Spleen (tissue), 11 donors: ENCODE measurements around the gene FCAMR. TPM values are rescaled to one million over a fixed set of nuclear protein-coding genes. Genes with fewer than 3 reads are reported as not detected.

Source experiments
- DNase-seq: peaks from one replicate; pipeline ENCODE4 v3.0.0-alpha.2; 2020
- H3K27ac ChIP-seq, 8 donors: fragments of 200-600 bp; sonication (generic) in 7 of 8; 1 replicate in 4 of 8; 2 replicates in 4 of 8; pipeline versions ENCODE4 v1.5.0 to v1.8.0; 2016 to 2021; ENCODE audit warnings: inconsistent platforms in 4 of 8, mild to moderate bottlenecking in 4 of 8, moderate library complexity in 1 of 8
- H3K27me3 ChIP-seq, 7 donors: fragments of 200-600 bp; sonication (generic) in 6 of 7; replicated peaks in 1 of 7; 1 replicate in 4 of 7; 2 replicates in 3 of 7; pipeline versions ENCODE4 v1.5.0 to v1.8.0; 2016 to 2021; ENCODE audit warnings: inconsistent platforms in 3 of 7, mild to moderate bottlenecking in 1 of 7
- H3K36me3 ChIP-seq, 6 donors: fragments of 200-600 bp; sonication (generic) in 5 of 6; 1 replicate in 4 of 6; 2 replicates in 2 of 6; pipeline versions ENCODE4 v1.5.0 to v1.8.0; 2016 to 2021; ENCODE audit warnings: inconsistent platforms in 2 of 6
- H3K4me1 ChIP-seq, 6 donors: fragments of 200-600 bp; sonication (generic) in 5 of 6; 1 replicate in 3 of 6; 2 replicates in 3 of 6; pipeline versions ENCODE4 v1.5.0 to v1.8.0; 2016 to 2021; ENCODE audit warnings: inconsistent platforms in 3 of 6
- H3K4me3 ChIP-seq, 8 donors: fragments of 200-600 bp; sonication (generic) in 7 of 8; 1 replicate in 4 of 8; 2 replicates in 4 of 8; pipeline versions ENCODE4 v1.5.0 to v1.8.0; 2016 to 2021; ENCODE audit warnings: inconsistent platforms in 4 of 8, mild to moderate bottlenecking in 4 of 8, moderate library complexity in 2 of 8
- H3K9me3 ChIP-seq, 8 donors: fragments of 200-600 bp; sonication (generic) in 7 of 8; 1 replicate in 4 of 8; 2 replicates in 4 of 8; pipeline versions ENCODE4 v1.5.0 to v1.8.0; 2016 to 2021; ENCODE audit warnings: inconsistent platforms in 4 of 8
- CTCF ChIP-seq, 11 experiments: fragments of 200-600 bp in 7 of 11; fragments of 450-650 bp in 4 of 11; sonication (generic) in 4 of 11; IDR thresholded peaks in 8 of 11; conservative IDR thresholded peaks in 3 of 11; 1 replicate in 7 of 11; 2 replicates in 4 of 11; pipeline versions ENCODE4 v1.4.0 to v1.8.0; 2016 to 2021; ENCODE audit warnings: antibody characterized with exemption in 11 of 11, inconsistent platforms in 4 of 11, mild to moderate bottlenecking in 1 of 11
- POLR2A ChIP-seq, 3 donors: fragments of 450-650 bp; IDR thresholded peaks; one replicate each; pipeline ENCODE4 v1.5.1; 2017; ENCODE audit warnings: antibody characterized with exemption in 3 of 3, mild to moderate bottlenecking in 1 of 3
- POLR2AphosphoS5 ChIP-seq, 3 donors: sonication (generic); formaldehyde crosslinking; IDR thresholded peaks; one replicate each; pipeline ENCODE4 v1.5.1; 2017; ENCODE audit warnings: antibody characterized with exemption in 3 of 3
- WGBS, 5 donors: extraction: QIAGEN DNeasy Blood & Tissue Kit in 3 of 5; methylation state at CpG; one replicate each; pipeline versions ENCODE4 v1.1.5 to v1.1.7; 2013 to 2018; 5-methylcytosine and 5-hydroxymethylcytosine counted together
- intact Hi-C: fragments of 100-400 bp; cut with DNase I; formaldehyde crosslinking; loops from one replicate; pipeline ENCODE4 v1.15.0; 2023; ENCODE audit warnings: low total_unique reads
- polyA plus RNA-seq, 3 donors: library from polyadenylated mRNA; stranded (reverse); fragments of 200-250 nt; gene quantifications; one replicate each; pipeline ENCODE4 v1.2.1, GENCODE V29; 2013
- total RNA-seq, 7 donors: library from RNA; depleted of rRNA in 3 of 7; stranded (reverse); fragments of >200 nt in 3 of 7; fragmentation: NEBNext Ultra II Directional in 4 of 7; extraction: Animal tissue kit (Norgen Biotek cat#: 25700) in 4 of 7; gene quantifications; one replicate each; pipeline versions ENCODE4 v1.1.0 to v1.2.1, GENCODE V29; 2016 to 2021
- donor health status: healthy with polysubstance abuse.
- donor health status: DM: no; HTN: no; CAD: no; lungs with moderate emphysema.
- donor health status: DM: no; HTN: no; CAD: no.
- donor health status: Bipolar disorder and iron deficiency.
- donor health status: healthy.
- donor health status: DM: no; HTN: no; CAD: no.
- donor health status: DM: yes; HTN: yes; CAD: no.

Gene FCAMR
- total and polyA plus RNA-seq, 10 donors = 0.16 to 1.3 (median 0.38) TPM; not detected in 2

- Histone ChIP-seq H3K27me3 (no peaks in the 10 kb centered on the region), H3K4me3 (no peak overlapping the region), H3K4me1 (peaks cover 0 to 8% (median 0%) of the 10 kb centered on the region in 6 donors), H3K27ac (no peak overlapping the region), H3K9me3 (no peaks in the 10 kb centered on the region), H3K36me3 (no peaks in the 10 kb centered on the region)
- intact Hi-C loops = loop anchor here (10.0 kb wide), 1 partner anchor 70 kb away; no protein-coding TSS in a partner anchor
- TF ChIP-seq CTCF (IDR thresholded peaks at IDR 0.05 in 8 of 11, conservative IDR thresholded peaks at IDR 0.05 in 3 of 11) (peak; percentile 41 to 82 (median 67)), POLR2AphosphoS5 (IDR thresholded peaks at IDR 0.05) (no peak)
- DNase-seq = no peak
- 36 to 51% (median 40%) methylated on average over 9 of the region's 9 CpGs for WGBS, 5 donors
Observed at GRCh38 chr1:207004931-207005830, 34.9 kb upstream of the FCAMR start.

- H3K27me3 ChIP-seq = no peaks in the 10 kb centered on the region
- intact Hi-C loops = loop anchor here (10.0 kb wide), 1 partner anchor 72 kb away; no protein-coding TSS in a partner anchor
- WGBS, 5 donors = 88 to 98% (median 95%) methylated on average over 4 of the region's 4 CpGs
- no peak overlapping the region for H3K4me3 ChIP-seq
- peaks cover 0 to 8% (median 0%) of the 10 kb centered on the region in 6 donors for H3K4me1 ChIP-seq
- no peaks in the 10 kb centered on the region for H3K36me3 ChIP-seq
- no peak overlapping the region for H3K27ac ChIP-seq
- TF ChIP-seq POLR2A (IDR thresholded peaks at IDR 0.05) = no peak
- no peak for TF ChIP-seq CTCF (IDR thresholded peaks at IDR 0.05 in 8 of 11, conservative IDR thresholded peaks at IDR 0.05 in 3 of 11)
- no peak for TF ChIP-seq POLR2AphosphoS5 (IDR thresholded peaks at IDR 0.05)
- DNase-seq = no peak
- no peaks in the 10 kb centered on the region for H3K9me3 ChIP-seq
Observed at GRCh38 chr1:207003210-207003609, 33.0 kb upstream of the FCAMR start.

- Histone ChIP-seq H3K27me3 (no peaks in the 10 kb centered on the region), H3K9me3 (no peaks in the 10 kb centered on the region), H3K36me3 (no peaks in the 10 kb centered on the region), H3K27ac (no peak overlapping the region), H3K4me3 (no peak overlapping the region), H3K4me1 (peaks cover 0 to 8% (median 0%) of the 10 kb centered on the region in 6 donors)
- no peak for TF ChIP-seq POLR2AphosphoS5 (IDR thresholded peaks at IDR 0.05)
- TF ChIP-seq CTCF (IDR thresholded peaks at IDR 0.05 in 8 of 11, conservative IDR thresholded peaks at IDR 0.05 in 3 of 11) = no peak
- TF ChIP-seq POLR2A (IDR thresholded peaks at IDR 0.05) = no peak
- WGBS, 5 donors = 55 to 81% (median 58%) methylated on average over 1 of the region's 1 CpG
- intact Hi-C loops = loop anchor here (10.0 kb wide), 1 partner anchor 72 kb away; no protein-coding TSS in a partner anchor
- no peak for DNase-seq
Observed at GRCh38 chr1:207002724-207003146, 32.5 kb upstream of the FCAMR start.
